ENCODE data around the gene NFATC1. TPM values are rescaled to one million over a fixed set of nuclear protein-coding genes. Genes with fewer than 3 reads are reported as not detected.

Gene NFATC1
- total and polyA plus RNA-seq, 9 donors = 8.4 to 28.3 (median 12.2) TPM

DNA sequence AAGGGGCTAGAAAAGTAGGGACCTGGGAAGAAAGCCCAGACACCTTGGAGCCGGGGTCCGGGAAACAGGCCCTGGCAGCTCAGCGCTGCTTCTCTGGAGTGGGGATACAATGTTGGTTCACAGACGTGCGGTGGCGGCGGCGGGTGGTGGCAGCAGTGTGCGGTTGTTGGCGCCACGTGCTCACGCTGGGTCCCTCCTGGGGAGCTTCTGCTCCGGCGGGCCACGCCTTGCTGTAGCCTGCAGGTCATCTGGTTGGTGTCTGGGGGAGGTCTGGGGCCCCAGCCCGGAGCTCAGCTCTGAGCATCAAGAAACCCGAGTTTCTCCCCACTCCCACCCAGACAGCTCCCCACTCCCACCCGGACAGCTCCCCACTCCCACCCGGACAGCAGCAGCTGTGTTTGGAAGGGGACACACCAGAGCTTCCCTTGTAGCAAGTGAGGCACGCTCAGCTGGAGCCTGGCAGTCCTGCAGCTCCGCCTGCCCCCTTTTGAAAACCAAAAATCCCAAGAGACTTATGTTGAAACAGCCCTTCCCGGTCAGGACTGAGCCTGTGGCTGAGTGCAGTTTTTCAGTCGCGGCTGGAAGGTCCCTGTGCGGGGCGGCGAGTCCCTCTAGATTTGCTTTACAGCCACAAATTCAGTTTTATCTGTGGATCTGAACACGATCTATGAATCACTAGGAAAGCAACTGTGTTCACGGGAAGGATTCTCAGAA lies 46.9 kb downstream of the NFATC1 start:
- Histone ChIP-seq H3K4me1 (ENCODE audit: insufficient read depth) (peaks cover 3% of the 10 kb centered on the region), H3K36me3 (no peaks in the 10 kb centered on the region), H3K4me3 (no peak overlapping the region), H3K27me3 (no peaks in the 10 kb centered on the region), H3K27ac (no peak overlapping the region), H3K9me3 (no peaks in the 10 kb centered on the region)
- 83 to 87% (median 85%) methylated on average over 28 to 29 of the region's 29 CpGs for WGBS, 3 donors
- no peak for DNase-seq
- intact Hi-C loops (cut with DNase I) = no loop called here
- TF ChIP-seq POLR2A (IDR thresholded peaks at IDR 0.05) = no peak
- TF ChIP-seq, protein P1, sequence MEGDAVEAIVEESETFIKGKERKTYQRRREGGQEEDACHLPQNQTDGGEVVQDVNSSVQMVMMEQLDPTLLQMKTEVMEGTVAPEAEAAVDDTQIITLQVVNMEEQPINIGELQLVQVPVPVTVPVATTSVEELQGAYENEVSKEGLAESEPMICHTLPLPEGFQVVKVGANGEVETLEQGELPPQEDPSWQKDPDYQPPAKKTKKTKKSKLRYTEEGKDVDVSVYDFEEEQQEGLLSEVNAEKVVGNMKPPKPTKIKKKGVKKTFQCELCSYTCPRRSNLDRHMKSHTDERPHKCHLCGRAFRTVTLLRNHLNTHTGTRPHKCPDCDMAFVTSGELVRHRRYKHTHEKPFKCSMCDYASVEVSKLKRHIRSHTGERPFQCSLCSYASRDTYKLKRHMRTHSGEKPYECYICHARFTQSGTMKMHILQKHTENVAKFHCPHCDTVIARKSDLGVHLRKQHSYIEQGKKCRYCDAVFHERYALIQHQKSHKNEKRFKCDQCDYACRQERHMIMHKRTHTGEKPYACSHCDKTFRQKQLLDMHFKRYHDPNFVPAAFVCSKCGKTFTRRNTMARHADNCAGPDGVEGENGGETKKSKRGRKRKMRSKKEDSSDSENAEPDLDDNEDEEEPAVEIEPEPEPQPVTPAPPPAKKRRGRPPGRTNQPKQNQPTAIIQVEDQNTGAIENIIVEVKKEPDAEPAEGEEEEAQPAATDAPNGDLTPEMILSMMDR (IDR thresholded peaks at IDR 0.05) = no peak
- no peak for TF ChIP-seq EP300 (IDR thresholded peaks at IDR 0.05)

DNA sequence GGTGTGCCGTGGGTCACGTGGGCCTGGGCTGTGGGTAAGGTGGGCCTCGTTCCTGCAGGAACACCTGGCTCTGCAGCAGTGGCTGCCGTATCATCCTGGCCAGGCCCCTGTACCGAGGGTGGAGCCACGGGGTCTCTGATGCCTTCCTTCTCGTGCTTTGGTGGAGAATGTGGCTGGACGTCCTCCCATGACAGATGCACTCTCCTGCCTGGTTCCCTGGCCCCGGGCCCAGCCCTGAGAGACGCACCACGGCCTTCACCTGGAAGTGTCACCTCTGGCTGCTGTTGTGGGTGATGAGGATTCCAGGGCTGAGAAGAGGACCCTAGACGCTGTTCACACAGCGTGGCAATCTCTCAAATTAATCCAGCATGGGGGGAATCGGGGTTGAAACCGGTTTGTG lies 49.5 kb downstream of the NFATC1 start:
- intact Hi-C loops (cut with DNase I) = no loop called here
- no peak overlapping the region for H3K27ac ChIP-seq

DNA sequence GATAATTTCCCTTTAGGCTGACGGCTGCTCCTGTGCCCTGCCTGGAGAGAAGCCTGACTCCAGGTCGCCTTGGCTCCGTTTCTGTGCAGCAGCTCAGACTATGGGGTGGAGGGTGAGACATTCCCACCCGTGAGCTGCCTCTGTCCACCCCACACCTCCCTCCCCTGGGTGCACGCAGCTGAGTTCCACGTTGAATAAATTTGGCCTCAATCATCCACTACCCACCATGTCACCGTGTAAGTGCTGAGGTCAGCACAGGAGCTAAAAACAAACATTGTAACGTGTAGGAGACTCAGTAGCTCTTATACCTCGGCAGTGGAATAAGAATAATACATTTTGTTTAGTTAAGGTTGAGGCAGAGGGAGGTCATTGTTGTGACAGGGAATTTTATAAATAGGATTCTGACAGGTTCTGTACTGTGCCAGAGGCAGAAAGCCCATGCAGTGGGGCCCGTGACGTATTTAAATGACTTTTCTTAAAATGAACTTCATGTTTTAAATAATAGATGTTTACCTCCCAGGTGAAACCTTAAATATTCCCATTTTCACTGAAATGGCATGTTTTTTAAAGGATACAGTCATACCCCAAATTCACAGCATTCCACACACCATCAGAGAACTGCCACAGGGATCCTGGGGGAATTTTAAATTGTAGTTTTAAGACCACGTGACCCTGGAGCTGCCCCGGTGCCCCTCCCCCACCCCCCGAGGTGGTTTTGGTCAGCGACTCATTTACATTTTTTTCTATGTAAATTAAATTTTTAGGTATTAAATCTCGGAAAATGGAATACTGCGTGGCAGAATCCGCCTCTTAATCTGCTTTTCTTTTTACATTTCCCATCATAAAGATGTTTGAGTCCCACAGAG lies 50.2 kb downstream of the NFATC1 start:
- no peaks in the 10 kb centered on the region for H3K36me3 ChIP-seq
- no peak for DNase-seq
- TF ChIP-seq EP300 (IDR thresholded peaks at IDR 0.05) = no peak
- TF ChIP-seq, protein P1 (IDR thresholded peaks at IDR 0.05) = no peak
- TF ChIP-seq POLR2A (IDR thresholded peaks at IDR 0.05) = no peak
- intact Hi-C loops (cut with DNase I) = no loop called here
- H3K4me3 ChIP-seq = no peak overlapping the region
- no peaks in the 10 kb centered on the region for H3K27me3 ChIP-seq
- H3K4me1 ChIP-seq (ENCODE audit: insufficient read depth) = no peaks in the 10 kb centered on the region
- no peak overlapping the region for H3K27ac ChIP-seq
- WGBS, 3 donors = 59 to 66% (median 63%) methylated on average over 18 of the region's 18 CpGs
- no peaks in the 10 kb centered on the region for H3K9me3 ChIP-seq

More for the DNA sequence above, 49.5 kb downstream of the NFATC1 start:
- H3K27me3 ChIP-seq = no peaks in the 10 kb centered on the region
- no peak for DNase-seq
- TF ChIP-seq POLR2A (IDR thresholded peaks at IDR 0.05) (no peak), EP300 (IDR thresholded peaks at IDR 0.05) (no peak)
- TF ChIP-seq, protein P1 (IDR thresholded peaks at IDR 0.05) = no peak
- no peaks in the 10 kb centered on the region for H3K9me3 ChIP-seq
- WGBS, 3 donors = 72 to 91% (median 79%) methylated on average over 15 of the region's 15 CpGs
- no peaks in the 10 kb centered on the region for H3K36me3 ChIP-seq
- no peak overlapping the region for H3K4me3 ChIP-seq
- no peaks in the 10 kb centered on the region for H3K4me1 ChIP-seq (ENCODE audit: insufficient read depth)

DNA sequence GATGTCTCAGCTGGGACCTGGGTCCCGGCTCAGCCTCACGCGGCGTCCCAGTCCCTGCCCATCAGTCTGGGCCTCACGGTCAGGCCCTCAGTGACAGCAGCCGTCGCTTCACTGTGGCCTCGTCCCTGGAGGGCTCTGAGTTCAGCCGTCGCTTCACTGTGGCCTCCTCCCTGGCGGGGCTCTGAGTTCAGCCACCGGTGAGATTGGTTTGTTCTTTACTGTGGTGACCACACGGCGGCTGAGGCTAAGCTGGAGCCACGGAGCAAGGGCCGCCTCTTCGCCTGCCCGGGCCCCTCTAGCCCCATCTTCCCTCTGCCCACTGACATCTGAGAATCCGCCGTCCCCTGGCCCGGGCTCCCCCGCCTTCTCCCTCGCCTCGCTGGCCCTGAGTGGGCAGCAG lies 51.2 kb downstream of the NFATC1 start:
- no peaks in the 10 kb centered on the region for H3K27me3 ChIP-seq
- no peak for TF ChIP-seq EP300 (IDR thresholded peaks at IDR 0.05)
- TF ChIP-seq, protein P1 (IDR thresholded peaks at IDR 0.05) = no peak
- no peak for TF ChIP-seq POLR2A (IDR thresholded peaks at IDR 0.05)
- no peaks in the 10 kb centered on the region for H3K4me1 ChIP-seq (ENCODE audit: insufficient read depth)
- H3K4me3 ChIP-seq = no peak overlapping the region
- H3K27ac ChIP-seq = no peak overlapping the region
- 95 to 97% (median 96%) methylated on average over 24 of the region's 24 CpGs for WGBS, 3 donors
- H3K36me3 ChIP-seq = no peaks in the 10 kb centered on the region
- no peaks in the 10 kb centered on the region for H3K9me3 ChIP-seq
- intact Hi-C loops (cut with DNase I) = no loop called here
- DNase-seq = no peak

All from ovary (tissue), 9 donors.